ENCODE results near the gene SERTAD3.
A peak's percentile ranks its signal among the peaks of the same experiment; 100 is the strongest.
"Not testable (repeated sequence)": the region's sequence is repeated elsewhere in the genome, so short reads cannot be mapped to it uniquely, and the experiment has no call there.

The SERTAD3 gene

GRCh38 chr19:40411125-40411842 is 32.9 kb downstream of the SERTAD3 start:
- DNase-seq (ENCODE audit: low read depth, low spot score): no peak

- no peak for DNase-seq (ENCODE audit: low read depth, low spot score)
These were observed 34.1 kb downstream of the SERTAD3 start for GRCh38 chr19:40410030-40410389.

DNA sequence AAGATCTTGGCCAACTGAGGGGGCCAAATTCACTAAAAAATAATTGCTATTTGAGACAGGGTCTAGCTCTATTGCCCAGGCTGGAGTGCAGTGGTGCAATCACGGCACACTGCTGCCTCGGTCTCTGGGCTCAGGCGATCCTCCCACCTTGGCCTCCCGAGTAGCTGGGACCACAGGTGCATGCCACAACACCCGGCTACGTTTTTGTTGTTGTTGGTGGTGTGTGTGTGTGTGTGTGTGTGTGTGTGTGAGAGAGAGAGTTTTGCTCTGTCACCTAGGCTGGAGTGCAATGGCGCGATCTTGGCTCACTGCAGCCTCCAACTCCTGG is 35.6 kb downstream of the SERTAD3 start:
- not testable (repeated sequence) for DNase-seq (ENCODE audit: low read depth, low spot score)

DNA sequence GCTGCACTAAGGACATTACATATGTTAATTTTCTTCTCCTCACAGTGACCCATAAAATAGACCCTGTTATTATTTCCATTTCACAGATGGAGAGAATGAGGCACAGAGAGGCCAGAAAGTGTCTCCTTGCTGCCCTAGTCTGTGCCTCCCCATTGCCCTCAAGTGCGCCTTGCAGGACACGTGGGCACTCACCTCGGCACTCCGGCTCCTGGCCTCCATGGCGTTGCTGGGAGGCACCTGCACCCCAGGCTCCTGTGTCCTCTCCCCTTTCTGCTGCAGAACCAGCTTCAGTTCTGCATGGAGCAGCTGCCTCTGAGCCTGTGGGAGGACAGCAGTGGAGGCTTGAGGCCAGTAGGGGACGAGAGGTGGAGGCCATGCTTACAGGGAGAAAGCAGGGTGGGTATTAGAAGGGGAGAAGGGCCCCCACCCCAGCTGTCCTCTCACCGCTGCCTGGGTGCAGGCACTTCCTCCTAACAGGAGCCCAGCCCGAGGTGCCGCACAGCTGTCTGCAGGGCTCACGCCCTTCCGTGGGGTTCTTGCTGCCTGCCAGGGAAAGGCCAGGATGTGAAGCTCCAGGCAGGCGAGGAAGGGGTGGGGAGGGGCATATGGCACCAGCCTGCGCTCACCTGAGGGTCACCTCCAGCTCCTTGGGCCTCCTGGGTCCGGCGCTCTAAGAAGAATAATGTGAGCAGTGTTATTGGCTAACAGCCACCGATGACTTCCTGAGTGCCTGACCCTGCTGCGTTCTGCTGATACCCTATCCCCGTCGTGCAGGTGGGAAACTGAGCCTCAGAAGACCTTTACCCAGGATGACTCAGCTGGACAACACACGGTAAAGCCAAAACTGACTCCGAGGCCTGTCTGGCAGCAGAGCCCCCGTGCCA is 36.2 kb downstream of the SERTAD3 start:
- DNase-seq (ENCODE audit: low read depth, low spot score): no peak

- DNase-seq (ENCODE audit: low read depth, low spot score): peak; percentile 46
These were observed 40.7 kb downstream of the SERTAD3 start for GRCh38 chr19:40403262-40403984.

DNA sequence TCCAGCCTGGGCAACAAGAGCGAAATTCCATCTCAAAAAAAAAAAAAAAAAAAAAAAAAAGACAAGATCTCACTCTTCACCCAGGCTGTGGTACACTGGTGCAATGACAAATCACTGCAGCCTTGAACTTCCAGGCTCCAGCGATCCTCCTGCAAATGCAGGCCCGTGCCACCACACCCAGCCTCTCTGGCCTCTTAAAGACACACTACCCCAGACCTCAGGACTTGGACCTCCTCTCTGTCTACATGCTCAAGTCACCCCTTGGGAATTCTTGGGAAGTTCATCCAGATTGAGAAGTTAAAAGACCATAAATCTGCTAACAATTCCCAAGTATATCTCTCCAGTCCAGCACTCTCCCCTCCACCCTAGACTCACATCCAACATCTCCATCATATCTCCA is 43.6 kb downstream of the SERTAD3 start:
- no peak for DNase-seq (ENCODE audit: low read depth, low spot score)

DNA sequence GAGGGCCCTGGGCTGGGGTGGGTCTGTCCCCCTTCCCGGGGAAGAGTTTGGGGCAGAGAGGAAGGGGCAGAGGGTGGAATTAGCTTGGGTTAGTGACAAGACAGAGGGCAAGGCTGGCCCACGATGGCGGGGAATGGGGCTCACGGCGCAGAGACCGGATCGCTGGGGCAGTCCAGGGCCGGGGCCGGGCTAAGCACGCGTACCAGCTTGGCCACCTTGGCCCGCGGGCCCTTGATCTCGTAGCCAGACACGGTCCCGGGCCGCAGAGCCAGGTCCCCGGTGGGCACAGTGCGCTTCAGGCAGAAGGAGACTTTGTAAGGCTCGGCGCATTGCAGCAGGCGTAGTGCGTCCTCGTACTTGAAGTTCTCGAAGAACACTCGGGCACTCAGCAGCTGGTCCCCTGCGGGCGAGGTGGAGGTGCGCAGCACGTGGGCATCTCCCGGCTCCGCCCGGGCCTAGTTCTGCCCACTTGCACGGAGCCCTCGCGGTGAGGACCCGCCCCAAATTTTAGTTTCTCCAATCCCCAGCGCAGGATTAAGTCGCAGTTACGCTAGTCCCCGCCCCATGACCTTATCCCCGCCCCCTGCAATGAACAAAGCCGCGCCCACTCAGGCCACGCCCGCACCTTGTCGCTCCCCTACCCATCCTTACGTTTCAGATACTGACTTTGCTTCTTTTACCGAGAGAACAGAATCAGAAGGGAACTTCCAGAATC is 45.6 kb downstream of the SERTAD3 start:
- peak; percentile 50 for DNase-seq (ENCODE audit: low read depth, low spot score)

DNA sequence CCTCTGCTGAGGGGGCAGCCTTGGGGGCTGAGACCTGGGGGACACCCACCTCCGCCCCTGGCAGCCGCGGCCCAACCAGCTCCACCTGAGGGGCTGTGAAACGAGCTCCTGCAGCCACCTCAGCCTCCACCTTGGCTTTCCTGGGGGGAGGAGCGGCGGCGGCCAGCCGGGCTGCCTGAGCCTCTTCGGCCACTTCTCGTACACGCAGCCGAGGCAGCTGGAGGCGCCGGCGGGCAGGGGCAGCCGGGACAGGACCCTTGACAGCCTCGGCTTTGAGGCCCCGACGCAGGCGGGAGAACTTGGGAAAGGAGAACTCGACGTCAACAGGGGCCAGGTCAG is 46.6 kb downstream of the SERTAD3 start:
- DNase-seq (ENCODE audit: low read depth, low spot score): no peak

- no peak for DNase-seq (ENCODE audit: low read depth, low spot score)
These were observed 47.1 kb downstream of the SERTAD3 start for GRCh38 chr19:40396886-40397567.

DNA sequence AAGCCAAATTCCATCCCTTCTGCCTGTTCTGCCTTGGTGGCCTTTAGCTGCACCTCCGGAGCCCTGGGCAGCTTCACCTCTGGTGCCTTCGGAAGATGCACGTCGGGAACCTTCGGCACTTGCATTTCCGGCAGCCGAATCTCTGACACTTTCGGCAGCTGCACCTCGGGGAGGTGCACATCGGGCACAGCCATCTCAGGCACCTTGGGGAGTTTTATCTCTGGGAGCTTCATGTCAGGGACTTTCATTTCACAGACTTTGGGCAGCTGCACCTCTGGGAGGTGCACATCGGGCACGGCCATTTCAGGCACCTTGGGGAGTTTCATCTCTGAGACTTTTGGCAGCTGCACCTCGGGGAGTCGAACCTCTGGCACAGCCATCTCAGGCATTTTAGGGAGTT is 48.2 kb downstream of the SERTAD3 start:
- no peak for DNase-seq (ENCODE audit: low read depth, low spot score)

- no peak for DNase-seq (ENCODE audit: low read depth, low spot score)
These were observed 49.3 kb downstream of the SERTAD3 start for GRCh38 chr19:40394816-40395210.

DNA sequence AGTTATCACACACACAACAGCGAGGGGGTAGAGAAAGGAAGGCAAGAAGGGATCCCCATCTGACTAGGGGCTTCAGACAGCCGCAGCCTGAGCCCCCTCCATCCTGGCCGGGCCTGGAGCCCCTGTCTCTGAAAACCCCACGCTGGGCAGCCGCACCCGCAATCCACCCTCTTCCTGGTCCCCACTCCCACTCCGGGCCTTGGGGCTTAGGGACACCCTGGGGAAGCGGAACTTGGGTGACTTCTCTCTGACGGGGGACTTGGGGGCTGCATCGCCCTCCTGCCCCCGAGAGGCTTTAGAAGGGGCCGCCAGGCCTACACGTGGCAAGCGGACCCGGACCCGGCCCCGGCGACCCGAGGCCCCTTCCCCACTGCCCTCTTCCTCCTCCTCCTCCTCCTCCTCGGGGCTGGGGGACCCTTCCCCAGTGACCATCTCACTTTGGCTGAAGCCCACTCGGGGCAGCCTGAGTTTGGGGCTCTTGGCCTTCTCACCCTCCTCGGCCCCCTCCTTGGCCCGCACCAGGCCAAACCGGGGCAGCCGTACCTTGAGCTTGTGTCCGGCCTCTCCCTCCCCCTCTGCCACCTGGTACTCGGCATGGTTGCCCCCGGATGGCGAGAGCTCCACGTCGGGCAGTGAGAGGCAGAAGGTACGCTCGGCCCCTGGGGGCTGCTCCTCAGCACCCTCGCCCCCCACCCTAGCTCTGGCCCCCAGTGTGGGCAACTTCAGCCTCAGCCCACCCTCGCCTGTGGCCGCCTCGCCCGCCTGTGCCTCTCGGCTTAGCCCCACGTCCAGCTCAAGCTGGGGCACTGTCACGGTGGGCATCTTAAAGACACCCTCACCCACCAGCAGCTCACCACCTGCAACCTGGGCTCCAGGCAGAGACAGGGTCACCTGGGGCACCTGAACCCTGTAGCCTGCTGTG is 50.0 kb downstream of the SERTAD3 start:
- no peak for DNase-seq (ENCODE audit: low read depth, low spot score)

GRCh38 chr19:40392894-40393517 is 51.1 kb downstream of the SERTAD3 start:
- DNase-seq (ENCODE audit: low read depth, low spot score): no peak

DNA sequence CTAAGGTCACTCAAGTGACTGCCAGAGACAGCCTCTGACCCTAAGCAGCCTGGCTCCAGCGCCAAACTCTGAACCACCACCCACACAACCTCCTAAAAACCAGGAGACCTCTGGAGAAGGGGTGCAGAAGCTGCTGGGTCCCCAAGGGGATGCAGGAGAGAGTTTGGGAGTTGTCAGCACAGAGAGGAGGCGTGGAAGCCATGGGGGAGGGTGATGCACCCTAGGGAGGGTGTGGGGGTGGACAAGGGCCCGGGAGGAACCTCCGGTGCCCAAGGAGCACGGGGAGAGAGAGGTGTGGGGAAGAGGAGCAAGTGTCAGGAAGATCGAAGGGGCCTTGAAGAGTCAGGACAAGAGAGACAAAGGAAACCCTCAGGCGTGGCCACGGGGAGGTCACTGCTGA is 52.0 kb downstream of the SERTAD3 start:
- DNase-seq (ENCODE audit: low read depth, low spot score): no peak
